ENCODE data around the gene MTARC2.
"Not testable (repeated sequence)": the region's sequence is repeated elsewhere in the genome, so short reads cannot be mapped to it uniquely, and the experiment has no call there.

The MTARC2 gene

GRCh38 chr1:220748089-220748934 is at the start of gene MTARC2:
Gene MTARC2, plus strand, starts transcription at chr1:220748322. Its CDS starts 210 bp downstream, at chr1:220748532.
- no peak for DNase-seq

DNA sequence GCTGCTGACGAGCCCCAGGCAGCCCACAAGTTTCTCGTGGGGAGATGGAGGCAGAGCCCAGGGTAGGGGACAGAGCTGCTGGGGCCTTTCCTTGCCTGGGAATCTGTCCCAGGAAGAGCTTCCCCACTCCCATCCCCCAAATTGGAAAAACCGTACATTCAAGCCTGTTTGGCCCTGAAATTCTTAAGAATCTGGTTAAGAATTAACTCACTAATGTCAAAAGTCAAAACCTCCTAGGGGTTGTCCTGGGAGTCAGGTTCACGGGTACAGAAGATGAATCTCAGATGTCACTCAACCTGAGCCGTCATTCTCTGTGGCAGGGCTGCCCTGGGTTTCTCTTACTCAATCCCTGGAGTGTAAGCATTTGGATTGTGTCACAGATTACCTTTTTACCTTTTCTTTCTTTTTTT is 49.5 kb upstream of the MTARC2 start:
- no peak for DNase-seq

- no peak for DNase-seq
These were observed 49.1 kb upstream of the MTARC2 start for GRCh38 chr1:220699044-220699443.

GRCh38 chr1:220700556-220701179 is 47.5 kb upstream of the MTARC2 start:
- DNase-seq: no peak

DNA sequence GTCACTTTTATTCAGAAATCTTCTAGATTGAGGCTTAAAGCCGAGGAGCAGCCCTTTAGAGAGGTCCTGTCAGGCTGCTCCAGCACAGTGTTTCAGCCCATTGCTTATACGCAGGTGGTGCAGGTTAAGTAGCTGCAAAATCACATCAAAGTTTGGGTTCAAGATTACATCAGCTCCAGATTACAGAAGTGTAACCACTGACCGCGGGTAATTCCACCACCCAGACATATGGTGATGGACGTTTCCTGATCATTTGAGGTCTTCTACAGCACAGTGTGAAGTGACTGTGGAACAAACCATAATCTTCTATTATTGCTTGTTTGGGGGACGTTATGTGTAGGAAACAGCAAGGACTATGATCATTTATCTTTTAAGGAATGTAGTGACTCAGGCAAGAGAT is 46.1 kb upstream of the MTARC2 start:
- DNase-seq: no peak

DNA sequence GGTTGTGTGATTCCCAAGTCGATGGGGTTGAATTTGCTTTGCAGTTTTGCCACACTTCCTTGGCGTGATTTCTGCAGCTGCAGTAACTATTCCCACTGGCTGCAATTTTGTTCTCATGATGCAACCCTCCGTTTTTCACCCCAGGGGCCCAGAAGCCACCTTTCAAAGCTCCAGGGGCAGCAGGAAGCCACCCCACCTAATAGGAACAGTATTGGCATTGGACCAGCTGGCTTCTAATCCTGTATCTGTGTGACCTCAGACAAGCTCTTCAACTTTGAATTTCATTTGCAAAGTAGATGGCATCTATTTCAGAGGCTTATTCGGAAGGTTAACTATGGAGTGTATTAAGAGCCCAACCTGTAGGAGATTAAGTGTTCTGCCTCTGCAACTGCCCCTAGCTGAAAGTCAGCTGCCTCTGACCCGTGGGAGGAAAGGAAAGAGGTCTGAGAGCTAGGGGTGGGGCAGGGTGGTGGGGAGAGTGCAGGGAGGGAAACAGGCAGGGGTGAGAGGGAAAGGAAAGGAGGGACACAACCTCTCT is 45.3 kb upstream of the MTARC2 start:
- no peak for DNase-seq

DNA sequence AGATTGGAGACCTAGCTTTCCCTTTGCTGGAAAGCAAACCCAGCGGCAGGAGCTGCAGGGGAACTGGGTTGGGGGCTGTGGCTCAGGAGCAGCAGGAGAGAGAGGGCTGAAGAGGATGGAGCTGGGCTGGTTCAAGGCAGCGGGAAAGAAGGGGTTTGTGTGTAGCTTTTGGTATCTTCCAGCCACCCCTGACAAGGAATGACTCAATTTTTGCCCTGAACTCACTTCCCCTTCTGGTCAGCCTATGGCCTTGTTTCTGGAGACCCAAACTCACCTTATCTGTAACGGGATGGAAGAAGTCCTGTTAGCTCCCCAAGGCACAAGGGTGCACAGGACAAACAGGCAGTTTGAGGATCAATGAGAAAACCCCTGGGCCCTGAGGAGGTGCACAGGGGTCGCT is 44.8 kb upstream of the MTARC2 start:
- DNase-seq: no peak

- no peak for DNase-seq
These were observed 42.3 kb upstream of the MTARC2 start for GRCh38 chr1:220705782-220706181.

DNA sequence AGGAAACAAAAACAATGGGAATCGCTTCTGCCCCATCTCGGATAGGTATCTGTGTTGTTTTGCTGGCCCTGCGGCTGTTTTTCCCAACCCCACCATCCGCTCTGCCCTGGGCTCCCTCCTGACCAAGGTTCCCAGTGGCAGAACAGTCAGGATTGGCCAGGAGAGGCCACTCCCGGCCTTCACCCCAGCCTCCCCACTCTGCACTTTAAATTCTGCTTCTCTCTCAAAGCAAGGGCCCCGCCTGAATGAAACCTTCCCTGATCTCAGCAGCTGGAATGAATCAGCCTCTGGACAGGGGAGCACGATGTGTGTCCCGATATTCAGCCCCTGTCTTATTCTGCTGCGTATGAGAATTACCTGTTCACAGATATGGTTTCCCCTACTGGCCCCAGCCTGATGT is 41.6 kb upstream of the MTARC2 start:
- DNase-seq: no peak

- DNase-seq: no peak
These were observed 41.0 kb upstream of the MTARC2 start for GRCh38 chr1:220707160-220707559.

- no peak for DNase-seq
These were observed 39.9 kb upstream of the MTARC2 start for GRCh38 chr1:220708244-220708643.

DNA sequence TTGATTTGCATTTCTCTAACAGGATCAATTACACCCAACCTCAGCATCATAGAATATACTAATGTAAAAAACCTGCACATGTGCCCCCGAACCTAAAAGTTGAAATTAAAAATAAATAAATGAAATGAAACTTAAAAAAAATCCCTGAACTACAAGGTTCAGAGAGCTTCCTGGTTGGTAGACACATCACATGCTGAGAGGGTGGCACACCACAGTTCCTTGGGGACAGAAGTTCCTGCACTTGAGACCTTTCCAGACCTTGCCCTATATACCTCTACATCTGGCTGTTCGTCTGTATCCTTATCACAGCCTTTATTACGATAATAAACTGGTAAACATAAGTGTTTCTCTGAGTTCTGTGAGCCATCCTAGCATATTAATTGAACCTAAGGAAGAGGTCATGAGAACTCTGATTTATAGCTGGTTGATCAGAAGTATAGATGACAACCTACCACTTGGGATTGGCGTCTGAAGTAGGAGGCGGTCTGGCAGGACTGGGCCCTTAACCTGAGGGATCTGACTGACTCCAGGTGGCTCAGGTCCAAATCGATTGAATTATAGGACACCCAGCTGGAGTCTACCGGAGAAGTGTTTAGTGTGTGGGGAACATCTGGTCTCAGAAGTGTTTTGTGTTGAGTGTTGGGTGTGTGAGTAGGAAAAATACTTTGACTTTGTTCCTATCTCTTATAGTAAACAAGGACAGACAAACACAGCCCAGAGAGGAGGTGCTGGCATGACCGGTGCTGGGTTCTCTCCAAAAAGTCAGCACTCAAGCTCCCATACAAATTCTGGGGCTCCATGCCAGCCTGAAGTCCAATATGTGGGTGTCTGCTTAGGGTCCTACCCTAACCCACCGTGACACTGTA is 39.0 kb upstream of the MTARC2 start:
- no peak for DNase-seq

DNA sequence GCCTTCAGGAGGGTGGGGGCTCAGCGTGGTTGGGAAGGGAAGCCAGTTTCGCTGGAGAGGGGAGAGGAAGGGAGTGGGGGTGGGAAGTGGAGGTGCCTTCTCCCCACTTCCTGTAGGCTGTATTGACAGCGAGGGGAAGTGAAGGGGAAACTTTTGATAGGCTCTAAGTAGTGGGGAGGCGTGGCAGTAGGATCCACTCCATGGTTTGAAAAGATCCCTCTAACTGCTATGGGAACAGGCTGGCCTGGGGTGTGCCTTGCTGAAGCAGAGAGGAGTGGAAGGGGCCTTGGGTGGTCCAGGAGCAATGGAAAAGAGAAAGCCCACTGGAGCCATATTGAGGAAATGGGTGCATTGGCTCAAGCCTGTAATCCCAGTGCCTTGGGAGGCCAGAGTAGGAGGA is 37.8 kb upstream of the MTARC2 start:
- no peak for DNase-seq

DNA sequence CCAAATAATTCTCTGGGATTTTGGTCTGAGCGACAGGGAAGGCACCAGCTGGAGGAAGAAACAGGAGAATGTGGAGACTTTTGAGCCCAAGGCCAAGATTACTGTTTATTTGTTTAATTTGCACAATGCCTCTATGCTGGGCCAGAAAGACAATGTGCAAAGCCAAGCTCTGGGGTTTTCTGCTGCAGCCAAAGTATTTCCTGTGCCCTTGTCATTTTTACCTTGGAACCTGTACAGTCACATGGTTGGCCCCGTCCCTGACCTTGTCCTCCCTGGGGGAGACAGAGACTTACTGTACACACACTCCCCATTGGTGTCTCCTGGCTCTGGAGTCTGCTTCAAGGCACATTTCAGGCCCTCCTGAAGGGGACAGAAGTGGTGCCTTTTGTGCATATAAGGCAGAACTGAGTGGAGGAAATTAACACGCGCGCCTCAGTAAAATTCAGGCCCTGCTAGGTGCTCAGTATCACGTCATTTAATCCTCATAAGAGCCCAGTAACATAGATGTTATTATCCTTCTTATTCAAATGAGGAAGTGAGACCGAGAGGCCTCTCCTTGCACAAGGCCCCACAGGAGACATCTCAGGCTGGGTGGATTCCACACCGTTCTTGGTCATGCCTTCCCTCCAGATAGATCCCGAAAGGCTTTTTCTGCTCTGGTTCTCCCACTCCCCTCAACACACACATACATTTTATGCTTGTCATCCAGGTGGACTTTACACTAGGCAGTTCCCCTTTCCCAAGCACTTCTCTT is 36.9 kb upstream of the MTARC2 start:
- no peak for DNase-seq

- not testable (repeated sequence) for DNase-seq
These were observed 32.1 kb upstream of the MTARC2 start for GRCh38 chr1:220715986-220716385.

DNA sequence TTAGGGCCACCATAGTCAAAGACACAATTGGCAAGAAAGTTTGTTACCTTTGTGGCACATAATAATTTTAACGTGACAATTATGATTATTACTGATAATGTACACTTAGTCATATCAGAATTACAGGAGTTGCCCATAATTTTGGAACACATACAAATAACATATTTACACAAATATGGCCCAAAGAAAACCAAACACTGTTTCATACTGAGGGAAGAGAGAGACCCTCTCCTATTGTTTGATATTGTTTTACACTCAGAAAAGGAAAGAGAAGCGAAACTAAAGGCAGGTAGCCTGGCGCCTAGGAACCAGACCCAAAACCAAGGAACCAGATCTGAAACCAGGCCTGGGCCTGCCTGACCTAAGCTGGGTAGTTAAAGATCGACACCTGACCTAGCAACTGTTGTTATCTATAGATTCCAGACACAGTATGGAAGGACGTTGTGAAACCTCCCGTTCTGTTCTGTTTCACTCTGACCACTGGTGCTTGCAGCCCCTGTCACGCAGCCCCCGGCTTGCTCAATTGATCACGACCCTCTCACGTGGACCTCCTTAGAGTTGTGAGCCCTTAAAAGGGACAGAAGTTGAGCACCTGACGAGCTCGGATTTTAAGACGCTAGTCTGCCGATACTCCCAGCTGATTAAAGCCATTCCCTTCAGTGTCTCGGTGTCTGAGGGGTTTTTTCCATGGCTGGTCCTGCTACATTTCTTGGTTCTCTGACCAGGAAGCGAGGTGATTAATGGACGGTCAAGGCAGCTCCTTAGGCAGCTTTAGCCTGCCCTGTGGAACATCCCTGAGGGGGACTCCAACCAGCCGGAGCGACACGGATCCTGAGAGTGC is 30.1 kb upstream of the MTARC2 start:
- no peak for DNase-seq

DNA sequence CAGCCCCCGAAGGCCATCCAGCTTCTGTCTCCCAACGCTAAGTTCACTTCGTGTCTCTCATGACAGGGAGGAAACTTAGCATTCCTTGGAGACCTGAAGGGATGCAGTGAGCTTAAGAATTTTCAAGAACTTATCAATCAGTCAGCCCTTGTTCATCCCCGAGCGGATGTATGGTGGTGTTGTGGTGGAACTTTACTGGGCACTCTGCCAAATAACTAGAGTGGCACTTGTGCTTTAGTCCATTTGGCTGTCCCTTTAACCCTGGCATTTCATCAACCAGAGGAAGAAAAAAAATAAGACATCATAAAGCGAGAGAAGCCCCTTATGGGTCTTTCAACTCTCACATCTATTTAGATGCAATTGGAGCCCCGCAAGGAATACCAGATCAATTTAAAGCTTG is 26.9 kb upstream of the MTARC2 start:
- DNase-seq: not testable (repeated sequence)

GRCh38 chr1:220726634-220727033 is 21.5 kb upstream of the MTARC2 start:
- DNase-seq: no peak

DNA sequence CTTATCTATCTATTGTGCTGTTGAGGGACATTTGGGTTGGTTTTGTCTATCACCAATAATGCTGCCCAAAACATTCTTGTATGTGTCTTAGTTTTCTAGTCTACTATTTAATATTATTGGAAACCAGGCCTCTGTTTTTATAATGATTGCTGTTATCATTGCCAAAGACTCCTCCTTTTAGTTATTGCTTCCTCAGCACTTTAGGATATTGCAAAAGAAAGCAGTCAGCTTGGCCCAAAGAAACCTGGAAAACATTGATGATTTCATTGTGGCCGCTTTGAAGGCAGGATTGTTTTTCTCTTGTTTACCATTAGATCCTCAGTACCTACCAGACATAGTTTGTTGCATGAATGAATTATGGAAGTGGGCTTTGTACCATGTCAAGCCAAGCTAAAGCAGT is 20.6 kb upstream of the MTARC2 start:
- DNase-seq: no peak

DNA sequence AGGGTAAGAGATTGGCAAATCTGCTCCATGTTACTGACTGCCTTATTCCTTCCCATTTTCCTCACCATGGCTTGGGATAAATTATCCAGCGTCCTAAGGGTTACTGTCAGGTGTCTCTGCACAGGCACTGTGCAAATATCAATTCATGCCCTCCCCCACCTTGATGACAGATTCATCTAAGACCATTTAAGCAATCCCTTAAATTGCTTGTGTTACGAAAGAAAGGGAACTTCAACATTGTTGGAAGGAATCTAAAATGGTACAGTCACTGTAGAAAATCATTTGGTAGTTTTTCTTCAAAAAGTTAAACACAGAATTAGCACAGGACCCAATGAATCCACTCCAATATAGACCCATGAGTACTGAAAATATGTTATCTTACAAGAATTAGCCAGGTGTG is 17.6 kb upstream of the MTARC2 start:
- no peak for DNase-seq

GRCh38 chr1:220732137-220732536 is 16.0 kb upstream of the MTARC2 start:
- no peak for DNase-seq

- no peak for DNase-seq
These were observed 15.5 kb upstream of the MTARC2 start for GRCh38 chr1:220732621-220733020.

All from NCI-H2171 (cell line).